Measurements from ENCODE around the gene CALY.

CALY gene

DNA sequence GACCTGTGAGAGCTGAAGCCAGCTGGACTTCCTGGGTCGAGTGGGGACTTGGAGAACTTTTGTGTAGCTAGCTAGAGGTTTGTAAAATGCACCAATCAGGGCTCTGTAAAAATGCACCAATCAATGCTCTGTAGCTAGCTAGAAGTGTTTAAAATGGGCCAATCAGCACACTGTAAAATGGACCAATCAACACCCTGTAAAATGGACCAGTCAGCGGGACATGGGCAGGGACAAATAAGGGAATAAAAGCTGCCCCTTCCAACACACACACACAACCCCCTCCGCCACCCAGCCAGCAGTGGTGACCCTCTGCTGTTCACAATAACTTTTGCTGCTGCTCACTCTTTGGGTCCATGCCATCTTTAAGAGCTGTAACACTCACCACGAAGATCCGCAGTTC lies 20.8 kb downstream of the CALY start:
- TF ChIP-seq CTCF (IDR thresholded peaks at IDR 0.05; ENCODE audit: low read depth, low read length): no peak
- peak in 1 of 2 donors; percentile 39 for DNase-seq (ENCODE audit: low read depth in 2 of 2)
- no peak overlapping the region for H3K4me3 ChIP-seq (replicated peaks in 1 of 2; ENCODE audit: low read depth in 2 of 2, low read length in 2 of 2)

GRCh38 chr10:133314911-133315310 lies 21.8 kb downstream of the CALY start:
- no peak overlapping the region for H3K4me3 ChIP-seq (replicated peaks in 1 of 2; ENCODE audit: low read depth in 2 of 2, low read length in 2 of 2)
- TF ChIP-seq CTCF (IDR thresholded peaks at IDR 0.05; ENCODE audit: low read depth, low read length): no peak
- no peak for DNase-seq (ENCODE audit: low read depth in 2 of 2)

GRCh38 chr10:133313192-133313591 lies 23.5 kb downstream of the CALY start:
- TF ChIP-seq CTCF (IDR thresholded peaks at IDR 0.05; ENCODE audit: low read depth, low read length): no peak
- no peak for DNase-seq (ENCODE audit: low read depth in 2 of 2)
- H3K4me3 ChIP-seq (replicated peaks in 1 of 2; ENCODE audit: low read depth in 2 of 2, low read length in 2 of 2): no peak overlapping the region

- no peak overlapping the region for H3K4me3 ChIP-seq (replicated peaks in 1 of 2; ENCODE audit: low read depth in 2 of 2, low read length in 2 of 2)
- no peak for DNase-seq (ENCODE audit: low read depth in 2 of 2)
- TF ChIP-seq CTCF (IDR thresholded peaks at IDR 0.05; ENCODE audit: low read depth, low read length): no peak
Observed at GRCh38 chr10:133312769-133313145, 23.9 kb downstream of the CALY start.

DNA sequence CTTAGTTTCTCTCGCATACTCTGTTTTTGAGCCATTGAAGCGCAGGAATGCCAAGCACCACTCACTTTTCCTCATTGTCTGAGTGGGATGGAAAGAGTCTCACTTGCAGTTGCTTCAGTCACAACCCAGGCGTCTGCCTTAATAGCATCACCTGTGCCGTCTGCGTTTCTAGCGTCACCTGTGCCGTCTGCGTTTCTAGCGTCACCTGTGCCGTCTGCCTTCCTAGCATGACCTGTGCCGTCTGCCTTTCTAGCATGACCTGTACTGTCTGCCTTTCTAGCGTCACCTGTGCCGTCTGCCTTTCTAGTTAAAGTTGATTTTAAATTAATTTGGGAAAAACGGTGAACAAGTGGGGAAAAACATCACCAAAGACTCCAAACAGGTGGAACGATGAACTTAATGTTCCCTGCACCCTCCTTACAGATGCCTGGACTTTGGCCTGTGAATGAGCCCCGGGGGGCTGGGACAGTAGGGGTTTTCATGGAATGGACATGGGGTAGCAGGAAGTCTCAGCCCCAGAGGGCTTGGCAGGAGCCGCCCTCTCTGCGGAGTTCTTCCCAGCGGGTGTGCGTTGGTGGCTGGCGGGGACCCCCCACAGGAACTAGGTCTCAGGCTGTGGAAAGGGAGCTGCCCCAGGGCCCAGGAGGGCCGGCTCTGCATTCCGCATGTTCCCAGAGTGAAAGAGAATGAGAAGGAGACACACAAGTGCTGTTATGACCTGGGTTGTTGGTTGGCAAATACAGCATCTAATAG lies 24.5 kb downstream of the CALY start:
- TF ChIP-seq CTCF (IDR thresholded peaks at IDR 0.05; ENCODE audit: low read depth, low read length): no peak
- no peak for DNase-seq (ENCODE audit: low read depth in 2 of 2)
- H3K4me3 ChIP-seq (replicated peaks in 1 of 2; ENCODE audit: low read depth in 2 of 2, low read length in 2 of 2): no peak overlapping the region

- DNase-seq (ENCODE audit: low read depth in 2 of 2): no peak
- no peak for TF ChIP-seq CTCF (IDR thresholded peaks at IDR 0.05; ENCODE audit: low read depth, low read length)
- H3K4me3 ChIP-seq (replicated peaks in 1 of 2; ENCODE audit: low read depth in 2 of 2, low read length in 2 of 2): no peak overlapping the region
Observed at GRCh38 chr10:133311570-133311969, 25.1 kb downstream of the CALY start.

DNA sequence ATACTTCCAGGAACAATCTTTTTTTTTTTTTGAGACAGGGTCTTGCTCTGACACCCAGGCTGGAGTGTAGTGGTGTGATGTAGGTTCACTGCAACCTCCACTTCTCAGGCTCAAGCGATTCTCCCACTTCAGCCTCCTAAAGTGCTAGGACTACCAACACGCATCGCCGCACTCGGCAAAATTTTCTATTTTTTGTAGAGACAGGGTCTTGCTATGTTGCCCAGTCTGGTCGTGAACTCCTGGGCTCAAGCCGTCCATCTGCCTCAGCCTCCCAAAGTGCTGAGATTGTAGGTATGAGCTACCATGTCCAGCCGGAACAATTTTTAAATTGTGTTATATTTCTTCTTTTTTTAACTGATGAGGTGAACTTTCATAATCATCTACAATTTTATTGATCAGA lies 25.9 kb downstream of the CALY start:
- no peak for DNase-seq (ENCODE audit: low read depth in 2 of 2)
- no peak for TF ChIP-seq CTCF (IDR thresholded peaks at IDR 0.05; ENCODE audit: low read depth, low read length)
- no peak overlapping the region for H3K4me3 ChIP-seq (replicated peaks in 1 of 2; ENCODE audit: low read depth in 2 of 2, low read length in 2 of 2)

Data from cardiac fibroblast (primary cell).